Sciatic nerve (tissue), 2 donors: ENCODE measurements around the gene PARD3. TPM values are rescaled to one million over a fixed set of nuclear protein-coding genes. Genes with fewer than 3 reads are reported as not detected.
"Not testable (repeated sequence)": the region's sequence is repeated elsewhere in the genome, so short reads cannot be mapped to it uniquely, and the experiment has no call there.

Experiments used
- ATAC-seq: fragments of 200-7000 bp; cut with Tn5 transposase; one replicate; pipeline ENCODE4 v1.9.1; 2020; ENCODE audit warnings: mild to moderate bottlenecking, moderate library complexity
- DNase-seq: peaks from one replicate; pipeline ENCODE4 v3.0.0-alpha.2; 2020; ENCODE audit warnings: low spot score
- intact Hi-C: fragments of 100-400 bp; cut with DNase I; formaldehyde crosslinking; loops from one replicate; pipeline ENCODE4 v1.14.2; 2022
- total RNA-seq: library from RNA; stranded (reverse); fragmentation: NEBNext Ultra II Directional; extraction: Animal tissue kit (Norgen Biotek cat#: 25700); gene quantifications from one replicate; pipeline ENCODE4 v1.2.1, GENCODE V29; 2021
- donor health status: DM: no; HTN: no; CAD: no.
- donor health status: DM: no; HTN: no; CAD: no.

Gene PARD3
- total RNA-seq, 1 donor from 2014 or later: 46.1 TPM

DNA sequence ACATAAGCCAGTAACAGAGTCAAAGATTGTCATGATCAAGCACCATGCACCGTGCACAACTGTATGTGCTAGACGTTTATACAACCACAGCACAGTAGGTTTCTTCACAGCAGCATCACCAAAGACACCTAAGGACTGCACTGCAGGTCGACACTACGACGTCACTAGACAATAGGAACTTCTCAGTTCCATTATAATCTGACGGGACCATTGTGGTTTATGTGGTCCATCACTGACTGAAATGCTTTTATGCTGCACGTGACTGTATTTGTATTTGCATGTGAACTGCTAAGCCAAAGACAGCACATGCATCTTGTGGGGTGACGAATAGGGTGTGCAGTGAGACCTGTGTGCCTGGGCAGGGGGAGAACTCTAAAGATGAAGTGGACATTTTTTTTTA is 164.9 kb downstream of the PARD3 start:
- intact Hi-C loops: no loop called here
- ATAC-seq (no peak), DNase-seq (no peak)

- DNase-seq: no peak
- intact Hi-C loops: no loop called here
- no peak for ATAC-seq
Measured at GRCh38 chr10:34649385-34649784, 165.7 kb downstream of the PARD3 start.

DNA sequence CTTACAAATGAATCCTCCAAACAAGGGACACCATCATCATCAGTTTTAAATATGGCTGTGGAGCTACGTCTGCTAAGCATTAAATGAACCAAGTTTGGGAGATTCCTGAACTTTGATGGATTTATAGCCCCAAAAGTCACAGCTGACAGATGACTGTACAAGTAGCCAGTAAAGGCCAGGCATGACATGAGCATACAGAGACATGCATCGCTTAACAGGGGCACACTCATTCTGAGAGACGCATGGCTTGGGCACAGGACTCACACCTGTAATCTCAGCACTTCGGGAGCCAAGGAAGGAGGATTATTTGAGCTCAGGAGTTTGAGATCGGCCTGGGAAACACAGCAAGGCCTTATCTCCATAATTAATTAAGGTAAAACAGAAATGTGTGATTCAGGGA is 166.2 kb downstream of the PARD3 start:
- DNase-seq: no peak
- no peak for ATAC-seq
- intact Hi-C loops: no loop called here

DNA sequence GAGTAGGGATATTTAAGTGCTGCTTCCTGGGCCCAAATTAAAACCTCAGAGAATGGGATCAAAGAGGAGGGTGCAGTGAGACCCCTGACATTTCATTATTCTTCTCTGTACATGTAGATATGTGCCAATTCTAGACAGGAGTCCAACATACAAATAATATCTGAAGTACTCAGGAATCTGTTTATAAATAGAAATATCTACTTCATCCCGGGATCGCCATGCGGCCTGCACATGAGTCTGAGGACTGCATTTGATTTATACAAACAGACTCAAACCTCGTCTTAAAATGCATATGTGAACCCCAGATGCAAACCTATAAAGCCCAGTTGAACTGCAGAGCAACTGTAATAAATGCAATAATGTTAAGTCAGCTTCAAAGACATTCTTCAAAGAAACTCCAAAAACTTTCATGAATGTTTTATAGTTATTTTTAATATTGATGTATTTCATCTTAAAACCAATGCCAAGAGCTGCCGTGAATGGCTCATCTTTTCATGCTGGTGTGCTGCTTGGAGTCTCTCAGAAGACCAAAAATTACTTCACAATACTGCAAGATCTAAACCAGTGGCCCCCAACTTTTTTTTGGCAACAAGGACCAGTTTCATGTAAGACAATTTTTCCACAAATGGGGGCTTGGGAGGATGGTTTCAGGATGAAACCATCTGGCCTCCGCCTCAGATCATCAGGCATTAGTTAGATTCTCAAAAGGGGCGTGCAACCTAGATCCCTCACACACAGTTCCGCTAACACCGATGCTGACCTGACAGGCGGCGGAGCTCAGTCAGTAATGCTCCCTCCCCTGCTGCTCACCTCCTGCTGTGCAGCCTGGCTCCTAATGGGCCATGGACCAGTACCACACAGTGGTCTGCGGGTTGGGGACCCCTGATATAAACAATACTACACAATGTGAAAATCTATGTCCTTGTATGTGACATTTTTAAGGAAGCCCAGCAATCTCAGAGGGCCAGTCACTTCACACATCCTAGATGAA is 166.9 kb downstream of the PARD3 start:
- intact Hi-C loops: no loop called here
- no peak for ATAC-seq
- no peak for DNase-seq

- DNase-seq (no peak), ATAC-seq (no peak)
- intact Hi-C loops: no loop called here
Measured at GRCh38 chr10:34647160-34647559, 167.9 kb downstream of the PARD3 start.

- intact Hi-C loops: no loop called here
- ATAC-seq (no peak), DNase-seq (no peak)
Measured at GRCh38 chr10:34646331-34646730, 168.8 kb downstream of the PARD3 start.

- ATAC-seq, intact Hi-C loops, DNase-seq: not testable (repeated sequence)
Measured at GRCh38 chr10:34644815-34645214, 170.3 kb downstream of the PARD3 start.

DNA sequence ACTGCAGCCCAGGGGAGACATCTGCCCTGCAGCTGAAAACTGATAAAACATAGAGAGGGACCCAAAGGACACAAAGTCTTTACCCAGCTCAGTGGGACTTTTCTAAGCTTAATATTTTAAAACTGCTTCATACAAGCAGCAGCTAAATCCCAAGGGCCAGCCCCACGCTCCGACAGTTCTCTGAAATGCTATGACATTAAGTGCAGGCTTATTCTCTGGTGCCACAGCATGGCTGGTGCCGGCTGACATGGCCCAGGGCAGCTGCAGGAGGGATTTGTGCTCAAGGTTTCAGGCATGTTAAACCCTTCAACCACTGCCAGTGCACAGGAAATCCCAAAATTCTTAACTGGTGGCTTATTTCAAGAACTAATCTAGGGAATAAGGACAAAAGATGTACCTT is 170.9 kb downstream of the PARD3 start:
- no peak for DNase-seq
- ATAC-seq: no peak
- intact Hi-C loops: no loop called here

- intact Hi-C loops: no loop called here
- DNase-seq (no peak), ATAC-seq (no peak)
Measured at GRCh38 chr10:34643620-34644019, 171.5 kb downstream of the PARD3 start.

DNA sequence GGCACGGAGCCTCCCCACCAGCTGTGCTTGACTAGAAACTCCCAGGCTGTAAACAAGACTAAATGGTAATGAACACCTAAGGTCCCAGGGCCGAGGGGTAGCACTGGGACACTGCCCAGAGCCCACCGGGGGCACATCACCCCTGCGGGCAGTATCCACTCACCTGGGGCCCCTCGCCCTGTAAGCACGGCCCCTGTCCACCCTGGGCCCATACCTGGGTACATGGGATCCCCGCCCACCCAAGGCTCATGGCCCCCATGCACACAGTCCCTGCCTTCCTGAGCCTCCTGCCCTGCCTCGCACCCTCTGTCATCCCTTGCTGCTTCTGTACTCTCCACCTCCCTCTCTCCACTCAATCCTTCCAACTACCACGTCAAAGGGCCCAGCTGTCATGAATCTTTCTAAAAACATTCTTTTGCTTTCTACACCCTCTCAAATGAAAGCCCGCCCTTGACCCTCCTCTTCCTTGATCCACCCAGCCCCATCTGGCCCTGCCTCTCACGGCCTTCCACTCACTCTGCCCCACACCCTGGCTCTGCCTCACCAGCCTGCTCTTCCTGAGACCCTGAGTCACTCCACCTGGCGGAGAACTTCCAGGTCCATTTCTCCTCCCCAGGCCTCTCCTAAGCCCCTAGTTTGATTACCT is 173.1 kb downstream of the PARD3 start:
- ATAC-seq (peak; percentile 13), DNase-seq (no peak)
- intact Hi-C loops: no loop called here

GRCh38 chr10:34641147-34641912 is 173.8 kb downstream of the PARD3 start:
- intact Hi-C loops: no loop called here
- ATAC-seq: no peak
- no peak for DNase-seq

DNA sequence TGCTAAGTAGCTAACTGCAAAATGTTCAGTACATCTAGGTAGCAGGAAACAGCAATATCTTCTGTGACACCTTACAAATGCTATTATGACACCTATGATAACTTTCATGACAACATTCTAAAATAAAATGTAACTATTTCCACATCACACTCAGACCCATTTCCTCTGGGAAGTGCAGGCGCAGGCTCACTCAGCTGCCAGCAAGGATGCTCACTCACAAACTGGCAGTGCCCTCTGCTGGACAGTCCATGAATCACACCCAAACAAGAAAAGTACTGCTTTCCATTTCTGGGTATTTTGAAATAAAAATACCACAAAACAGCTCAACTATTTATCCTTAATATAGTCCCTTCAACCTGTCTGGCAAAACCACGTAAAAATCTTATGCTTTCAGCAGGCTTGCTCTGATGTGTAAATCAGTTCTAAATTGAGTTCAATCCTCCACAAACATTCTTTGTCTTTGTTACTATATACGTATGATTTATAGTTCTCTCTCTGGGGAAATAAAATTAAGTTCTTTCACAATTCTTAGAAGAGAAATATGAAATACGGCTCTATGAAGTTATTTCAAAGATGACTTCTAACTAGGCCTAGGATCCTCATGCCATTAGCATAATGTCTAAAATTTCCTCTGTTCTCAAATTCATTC is 176.6 kb downstream of the PARD3 start:
- intact Hi-C loops: loop anchor here (10.0 kb wide), 1 partner anchor 1304 kb away; the partner anchor contains the start of gene NRP1
- DNase-seq: peak; percentile 94
- ATAC-seq: peak; percentile 89

- intact Hi-C loops: loop anchor here (10.0 kb wide), 1 partner anchor 1303 kb away; the partner anchor contains the start of gene NRP1
- ATAC-seq (peak; percentile 62), DNase-seq (peak; percentile 81)
Measured at GRCh38 chr10:34637418-34637911, 177.6 kb downstream of the PARD3 start.

- DNase-seq (no peak), ATAC-seq (no peak)
- intact Hi-C loops: loop anchor here (10.0 kb wide), 1 partner anchor 1300 kb away; the partner anchor contains the start of gene NRP1
Measured at GRCh38 chr10:34635111-34635510, 180.0 kb downstream of the PARD3 start.

DNA sequence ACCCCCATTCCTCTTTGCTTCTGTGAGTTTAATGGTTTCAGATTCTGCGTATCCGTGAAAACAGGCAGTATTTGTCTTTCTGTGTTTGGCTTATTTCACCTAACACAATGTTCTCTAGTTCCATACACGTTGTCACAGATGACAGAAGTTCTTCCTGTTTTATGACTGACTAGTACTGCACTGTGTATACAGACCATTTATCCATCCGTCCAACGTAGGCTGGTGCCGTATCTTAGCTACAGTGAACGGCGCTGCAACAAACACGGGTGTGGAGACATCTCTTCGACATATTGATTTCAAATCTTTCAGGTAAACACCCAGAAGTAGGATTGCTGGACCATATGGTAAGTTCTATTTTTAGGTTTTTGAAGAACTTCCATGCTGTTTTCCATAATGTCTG is 181.7 kb downstream of the PARD3 start:
- intact Hi-C loops: loop anchor here (10.0 kb wide), 1 partner anchor 1299 kb away; the partner anchor contains the start of gene NRP1
- DNase-seq (no peak), ATAC-seq (no peak)

DNA sequence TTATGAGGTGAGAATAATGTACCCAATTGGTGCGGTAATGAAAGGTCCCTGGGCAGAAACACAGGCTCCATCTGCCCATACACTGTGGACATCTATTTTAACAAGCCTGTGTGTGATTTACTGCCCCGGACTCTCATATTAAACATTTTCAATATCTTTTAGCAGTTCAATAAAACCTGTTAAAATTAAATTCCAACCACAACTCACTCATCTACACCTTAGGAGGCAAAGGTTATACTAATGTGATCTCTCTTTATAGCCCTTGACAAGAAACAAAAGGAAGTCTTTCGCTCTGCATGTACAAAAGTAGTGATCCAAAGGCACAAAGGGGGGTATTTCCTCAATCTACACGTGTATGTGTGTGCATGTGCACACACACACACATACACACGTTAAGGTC is 186.0 kb downstream of the PARD3 start:
- ATAC-seq (no peak), DNase-seq (no peak)
- intact Hi-C loops: no loop called here

DNA sequence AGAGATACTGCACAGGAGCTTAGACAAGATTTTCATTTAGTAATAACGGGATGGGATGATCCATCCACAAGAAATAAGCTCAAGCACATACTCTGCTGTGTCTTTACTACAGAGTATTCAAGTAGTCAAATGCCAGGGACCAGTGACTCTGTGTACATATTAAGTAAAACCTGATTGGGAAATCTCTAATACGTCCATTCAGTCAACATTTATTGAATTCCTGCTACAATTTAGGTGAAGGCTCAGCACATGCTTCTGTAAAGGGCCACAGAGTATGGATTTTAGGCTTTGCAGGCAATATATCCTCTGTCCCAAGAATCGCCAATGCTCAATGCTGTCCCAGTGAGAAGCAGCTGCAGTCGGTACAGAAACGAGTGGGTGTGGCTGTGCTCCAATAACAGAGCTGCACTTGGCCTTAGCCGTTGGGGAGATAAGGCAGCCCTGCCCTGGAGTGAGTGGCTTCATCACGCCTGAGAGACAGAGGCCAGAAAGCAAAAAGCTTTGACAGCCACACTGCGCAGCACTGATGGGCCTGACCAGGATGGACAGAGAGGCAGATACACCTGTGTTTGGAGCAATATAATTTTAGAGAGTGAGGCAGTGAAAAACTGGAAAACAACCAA is 186.8 kb downstream of the PARD3 start:
- ATAC-seq (peak; percentile 85), DNase-seq (no peak)
- intact Hi-C loops: no loop called here

GRCh38 chr10:34627741-34628140 is 187.4 kb downstream of the PARD3 start:
- no peak for DNase-seq
- intact Hi-C loops: no loop called here
- no peak for ATAC-seq
